Mesothelial cell of epicardium (in vitro differentiated cells): ENCODE measurements around the gene PTPRN2. TPM values are rescaled to one million over a fixed set of nuclear protein-coding genes. Genes with fewer than 3 reads are reported as not detected.

Source experiments
- DNase-seq, 2 experiments: peaks; one replicate each; pipeline ENCODE4 v3.0.0; 2021; ENCODE audit warnings: low spot score in 2 of 2; ENCODE audit not compliant: unreplicated experiment in 2 of 2
- H3K27ac Mint-ChIP-seq: 2 replicates; pipeline ENCODE4 v1.8.0; 2021; ENCODE audit warnings: mixed read lengths
- H3K27me3 Mint-ChIP-seq: 2 replicates; pipeline ENCODE4 v1.8.0; 2021; ENCODE audit warnings: low read depth, mixed read lengths
- H3K36me3 Mint-ChIP-seq: 2 replicates; pipeline ENCODE4 v1.8.0; 2021; ENCODE audit warnings: mixed read lengths
- H3K4me1 Mint-ChIP-seq: 2 replicates; pipeline ENCODE4 v1.8.0; 2021; ENCODE audit warnings: mixed read lengths
- H3K4me3 Mint-ChIP-seq: 2 replicates; pipeline ENCODE4 v1.8.0; 2021; ENCODE audit warnings: mild to moderate bottlenecking, moderate library complexity, mixed read lengths
- H3K9me3 Mint-ChIP-seq: 2 replicates; pipeline ENCODE4 v1.8.0; 2021; ENCODE audit warnings: mixed read lengths
- total RNA-seq: library from RNA; stranded (reverse); gene quantifications from 3 replicates; pipeline ENCODE4 v1.2.1, GENCODE V29; 2021
- TF ChIP-seq, protein P1 (sequence below): fragments of 200-600 bp; sonication (generic); IDR thresholded peaks from one replicate; pipeline ENCODE4 v1.5.0; 2021; ENCODE audit warnings: antibody characterized with exemption; ENCODE audit not compliant: unreplicated experiment

The PTPRN2 gene
- total RNA-seq, 1 donor from 2014 or later: 2.2 TPM

GRCh38 chr7:158573310-158573709 is 14.3 kb downstream of the PTPRN2 start:
- Mint-ChIP-seq H3K4me1 (no peaks in the 10 kb centered on the region), H3K36me3 (no peaks in the 10 kb centered on the region), H3K4me3 (no peak overlapping the region), H3K27ac (no peak overlapping the region), H3K27me3 (peaks cover 22% of the 10 kb centered on the region), H3K9me3 (no peaks in the 10 kb centered on the region)
- no peak for DNase-seq
- TF ChIP-seq, protein P1, sequence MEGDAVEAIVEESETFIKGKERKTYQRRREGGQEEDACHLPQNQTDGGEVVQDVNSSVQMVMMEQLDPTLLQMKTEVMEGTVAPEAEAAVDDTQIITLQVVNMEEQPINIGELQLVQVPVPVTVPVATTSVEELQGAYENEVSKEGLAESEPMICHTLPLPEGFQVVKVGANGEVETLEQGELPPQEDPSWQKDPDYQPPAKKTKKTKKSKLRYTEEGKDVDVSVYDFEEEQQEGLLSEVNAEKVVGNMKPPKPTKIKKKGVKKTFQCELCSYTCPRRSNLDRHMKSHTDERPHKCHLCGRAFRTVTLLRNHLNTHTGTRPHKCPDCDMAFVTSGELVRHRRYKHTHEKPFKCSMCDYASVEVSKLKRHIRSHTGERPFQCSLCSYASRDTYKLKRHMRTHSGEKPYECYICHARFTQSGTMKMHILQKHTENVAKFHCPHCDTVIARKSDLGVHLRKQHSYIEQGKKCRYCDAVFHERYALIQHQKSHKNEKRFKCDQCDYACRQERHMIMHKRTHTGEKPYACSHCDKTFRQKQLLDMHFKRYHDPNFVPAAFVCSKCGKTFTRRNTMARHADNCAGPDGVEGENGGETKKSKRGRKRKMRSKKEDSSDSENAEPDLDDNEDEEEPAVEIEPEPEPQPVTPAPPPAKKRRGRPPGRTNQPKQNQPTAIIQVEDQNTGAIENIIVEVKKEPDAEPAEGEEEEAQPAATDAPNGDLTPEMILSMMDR: no peak

DNA sequence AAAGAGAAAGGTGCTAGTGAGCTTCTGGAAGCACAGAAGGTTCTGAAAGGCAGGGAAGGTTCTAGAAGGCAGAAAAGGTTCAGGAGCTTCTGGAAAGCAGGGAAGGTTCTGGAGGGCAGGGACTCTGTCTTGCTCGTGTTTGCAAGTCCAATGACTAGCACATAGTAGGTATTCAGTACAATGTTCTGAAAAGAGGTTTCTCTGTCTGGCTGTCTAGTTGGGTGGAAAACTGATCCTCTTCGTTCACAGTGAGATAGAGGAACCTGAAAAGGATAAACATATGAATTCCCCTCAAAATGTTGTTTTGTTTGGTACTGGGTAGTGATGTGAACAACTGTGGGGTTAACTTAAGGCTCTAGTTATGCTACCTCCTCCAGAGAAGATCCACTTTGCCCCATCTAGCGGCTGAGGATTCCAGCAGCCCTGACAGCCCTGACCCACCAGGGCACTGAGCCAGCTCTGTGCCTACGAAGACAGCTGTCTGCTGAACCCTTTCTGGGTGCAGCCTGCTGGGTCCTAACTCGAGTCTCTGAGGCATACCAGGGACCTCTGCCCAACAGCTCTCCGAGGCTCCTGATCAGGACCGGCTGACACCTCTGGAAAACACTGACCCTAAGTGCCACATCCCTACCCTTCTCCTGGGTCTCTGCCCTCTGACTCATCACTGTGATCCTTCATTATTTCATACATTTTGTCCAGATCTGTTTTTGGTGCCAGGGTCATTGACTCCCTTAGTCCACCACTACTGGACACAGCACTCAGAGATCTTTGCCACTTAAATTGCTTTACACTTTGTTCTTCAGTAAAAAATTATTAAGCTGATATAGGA is 15.4 kb downstream of the PTPRN2 start:
- H3K4me1 Mint-ChIP-seq: no peaks in the 10 kb centered on the region
- no peak for DNase-seq
- no peak overlapping the region for H3K4me3 Mint-ChIP-seq
- no peak overlapping the region for H3K27ac Mint-ChIP-seq
- no peaks in the 10 kb centered on the region for H3K9me3 Mint-ChIP-seq
- TF ChIP-seq, protein P1: no peak
- peaks cover 25% of the 10 kb centered on the region for H3K27me3 Mint-ChIP-seq
- H3K36me3 Mint-ChIP-seq: no peaks in the 10 kb centered on the region

DNA sequence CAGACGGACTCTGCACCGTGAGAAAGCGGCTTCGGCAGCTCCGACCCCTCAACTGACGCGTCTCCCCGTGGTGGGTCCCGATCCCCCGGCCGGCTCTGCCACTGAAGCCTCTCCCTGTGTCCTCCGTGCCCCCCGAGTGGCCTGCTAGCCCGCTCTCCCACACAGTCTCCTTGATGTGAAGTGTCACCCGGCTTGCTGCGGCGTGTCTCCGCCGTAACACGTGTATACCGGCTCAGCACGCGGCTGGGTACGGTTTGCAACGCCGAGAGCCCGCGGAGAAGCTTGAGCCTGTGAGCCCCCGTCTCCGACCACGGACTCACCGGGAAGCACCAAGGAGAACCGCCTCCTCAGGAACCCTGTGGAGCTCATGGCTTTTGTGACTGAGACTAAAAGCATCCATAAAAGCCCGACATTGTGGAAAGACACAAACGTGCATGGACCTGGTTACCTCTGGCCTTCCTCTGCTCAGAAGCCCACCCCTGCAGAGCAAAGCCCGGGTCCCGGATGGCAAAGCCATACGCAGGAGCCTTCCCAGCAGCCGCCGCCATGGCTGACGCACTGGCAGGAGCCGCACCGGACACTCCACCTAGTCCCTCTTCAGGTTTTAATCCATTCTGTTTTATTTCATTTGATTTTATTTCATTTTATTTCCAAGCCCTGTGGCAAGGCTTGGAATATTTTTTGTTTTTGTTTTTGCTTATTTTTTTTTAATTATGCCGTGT is 17.0 kb downstream of the PTPRN2 start:
- no peak overlapping the region for H3K4me3 Mint-ChIP-seq
- DNase-seq: no peak

GRCh38 chr7:158569858-158570323 is 17.7 kb downstream of the PTPRN2 start:
- H3K4me1 Mint-ChIP-seq: no peaks in the 10 kb centered on the region
- H3K4me3 Mint-ChIP-seq: no peak overlapping the region
- TF ChIP-seq, protein P1: no peak
- DNase-seq: no peak
- H3K27ac Mint-ChIP-seq: no peak overlapping the region
- H3K27me3 Mint-ChIP-seq: peaks cover 39% of the 10 kb centered on the region
- H3K36me3 Mint-ChIP-seq: no peaks in the 10 kb centered on the region
- H3K9me3 Mint-ChIP-seq: no peaks in the 10 kb centered on the region

More for the DNA sequence above, 17.0 kb downstream of the PTPRN2 start:
- H3K27ac Mint-ChIP-seq: no peak overlapping the region
- peaks cover 32% of the 10 kb centered on the region for H3K27me3 Mint-ChIP-seq
- H3K4me1 Mint-ChIP-seq: no peaks in the 10 kb centered on the region
- TF ChIP-seq, protein P1: no peak
- H3K36me3 Mint-ChIP-seq: no peaks in the 10 kb centered on the region
- H3K9me3 Mint-ChIP-seq: no peaks in the 10 kb centered on the region

- H3K4me3 Mint-ChIP-seq: no peak overlapping the region
- DNase-seq: no peak
- no peak overlapping the region for H3K27ac Mint-ChIP-seq
- H3K9me3 Mint-ChIP-seq: no peaks in the 10 kb centered on the region
- H3K36me3 Mint-ChIP-seq: no peaks in the 10 kb centered on the region
- peaks cover 44% of the 10 kb centered on the region for H3K27me3 Mint-ChIP-seq
- TF ChIP-seq, protein P1: no peak
- no peaks in the 10 kb centered on the region for H3K4me1 Mint-ChIP-seq
These were observed 18.4 kb downstream of the PTPRN2 start for GRCh38 chr7:158568974-158569857.
